OCI-LY3 (cell line): ENCODE results near the gene EMSY.

Experiments used
- H2AFZ ChIP-seq: fragments of 200-600, 300-600 bp; shearing (Covaris generic); 2 replicates; pipeline ENCODE4 v1.6.0; 2014; ENCODE audit warnings: antibody characterized with exemption, low read depth, low read length
- H3K27ac ChIP-seq: fragments of 200-600, 300-600 bp; sonication (generic); 2 replicates; pipeline ENCODE4 v1.5.1; 2014; ENCODE audit warnings: mild to moderate bottlenecking, low read length, moderate library complexity, mixed read lengths
- H3K27me3 ChIP-seq: fragments of 200-600, 300-600 bp; sonication (generic); 2 replicates; pipeline ENCODE4 v1.6.1; 2014; ENCODE audit warnings: low read depth, low read length, mixed read lengths
- H3K36me3 ChIP-seq: fragments of 200-600, 300-600 bp; sonication (generic); replicated peaks from 2 replicates; pipeline ENCODE3; 2014; ENCODE audit warnings: low read depth, low read length, mixed read lengths
- H3K4me1 ChIP-seq: fragments of 300-600, 200-600 bp; sonication (generic); 2 replicates; pipeline ENCODE4 v1.6.1; 2014; ENCODE audit warnings: low read length, mixed read lengths
- H3K4me2 ChIP-seq: fragments of 200-600, 300-600 bp; sonication (generic); 2 replicates; pipeline ENCODE4 v1.6.1; 2014; ENCODE audit warnings: low read length, mixed read lengths
- H3K4me3 ChIP-seq: fragments of 300-600, 200-600 bp; sonication (generic); 2 replicates; pipeline ENCODE4 v1.5.1; 2014; ENCODE audit warnings: antibody characterized with exemption, mild to moderate bottlenecking, low read length, moderate library complexity
- H3K79me2 ChIP-seq: fragments of 300-600, 200-600 bp; shearing (Covaris generic); 2 replicates; pipeline ENCODE4 v1.6.1; 2014; ENCODE audit warnings: mild to moderate bottlenecking, low read length, mixed read lengths
- H3K9ac ChIP-seq: fragments of 300-600, 200-600 bp; shearing (Covaris generic); 2 replicates; pipeline ENCODE4 v1.6.0; 2014; ENCODE audit warnings: mild to moderate bottlenecking, low read length, moderate library complexity
- H3K9me3 ChIP-seq: fragments of 200-600, 300-600 bp; shearing (Covaris generic); 2 replicates; pipeline ENCODE4 v1.6.1; 2014; ENCODE audit warnings: low read length, mixed read lengths; ENCODE audit not compliant: insufficient read depth
- H4K20me1 ChIP-seq: fragments of 200-600, 300-600 bp; sonication (generic); 2 replicates; pipeline ENCODE4 v1.6.1; 2016; ENCODE audit warnings: low read length, mixed read lengths; ENCODE audit not compliant: insufficient read depth
- CTCF ChIP-seq: fragments of 200-600, 300-600 bp; sonication (generic); IDR thresholded peaks from 2 replicates; pipeline ENCODE4 v1.5.1; 2014; ENCODE audit warnings: antibody characterized with exemption, low read length, low read depth
- EZH2phosphoT487 ChIP-seq: fragments of 200-600 bp; shearing (Covaris generic); IDR thresholded peaks from 2 replicates; pipeline ENCODE4 v1.6.1; 2018; ENCODE audit warnings: antibody characterized with exemption, mixed run types, low read depth

EMSY gene

GRCh38 chr11:76574879-76575278, 130.1 kb downstream of the EMSY start:
- H3K9me3 ChIP-seq, result no peaks in the 10 kb centered on the region
- no peak overlapping the region for H3K4me2 ChIP-seq
- TF ChIP-seq CTCF (no peak), EZH2phosphoT487 (no peak)
- H3K36me3 ChIP-seq, result no peaks in the 10 kb centered on the region
- peaks cover 15% of the 10 kb centered on the region; the same call in 1 of the 2 replicates for H3K27me3 ChIP-seq
- H4K20me1 ChIP-seq, result no peaks in the 10 kb centered on the region
- H3K4me3 ChIP-seq, result no peak overlapping the region
- H3K79me2 ChIP-seq, result no peaks in the 10 kb centered on the region
- peaks cover 5% of the 10 kb centered on the region for H3K4me1 ChIP-seq
- no peak overlapping the region for H3K9ac ChIP-seq
- H2AFZ ChIP-seq, result no peak overlapping the region
- H3K27ac ChIP-seq, result no peak overlapping the region

- H3K9ac ChIP-seq, result no peak overlapping the region
- TF ChIP-seq CTCF (no peak), EZH2phosphoT487 (no peak)
- no peaks in the 10 kb centered on the region for H3K79me2 ChIP-seq
- H3K4me3 ChIP-seq, result no peak overlapping the region
- no peak overlapping the region for H3K27ac ChIP-seq
- peaks cover 15% of the 10 kb centered on the region; the same call in 1 of the 2 replicates for H3K27me3 ChIP-seq
- no peak overlapping the region for H3K4me2 ChIP-seq
- no peaks in the 10 kb centered on the region for H3K9me3 ChIP-seq
- peaks cover 8% of the 10 kb centered on the region for H3K4me1 ChIP-seq
- no peaks in the 10 kb centered on the region for H3K36me3 ChIP-seq
- H2AFZ ChIP-seq, result no peak overlapping the region
- H4K20me1 ChIP-seq, result no peaks in the 10 kb centered on the region
Observed at GRCh38 chr11:76577226-76577920, 132.6 kb downstream of the EMSY start.

GRCh38 chr11:76577921-76578653, 133.3 kb downstream of the EMSY start:
- Histone ChIP-seq H3K4me3 (no peak overlapping the region), H3K79me2 (no peaks in the 10 kb centered on the region), H3K36me3 (no peaks in the 10 kb centered on the region), H3K9me3 (no peaks in the 10 kb centered on the region), H3K4me1 (peaks cover 8% of the 10 kb centered on the region), H2AFZ (no peak overlapping the region), H3K4me2 (no peak overlapping the region), H3K27ac (no peak overlapping the region), H3K27me3 (peaks cover 15% of the 10 kb centered on the region; the same call in 1 of the 2 replicates), H4K20me1 (no peaks in the 10 kb centered on the region), H3K9ac (no peak overlapping the region)
- TF ChIP-seq EZH2phosphoT487, result no peak
- TF ChIP-seq CTCF, result no peak

GRCh38 chr11:76578654-76579055, 133.8 kb downstream of the EMSY start:
- Histone ChIP-seq H3K79me2 (no peaks in the 10 kb centered on the region), H3K27ac (no peak overlapping the region), H3K4me3 (no peak overlapping the region), H3K9me3 (no peaks in the 10 kb centered on the region), H3K4me2 (no peak overlapping the region), H4K20me1 (no peaks in the 10 kb centered on the region), H3K27me3 (peaks cover 15% of the 10 kb centered on the region; the same call in 1 of the 2 replicates), H3K36me3 (no peaks in the 10 kb centered on the region), H3K4me1 (peaks cover 8% of the 10 kb centered on the region), H2AFZ (no peak overlapping the region), H3K9ac (no peak overlapping the region)
- TF ChIP-seq CTCF, result no peak
- TF ChIP-seq EZH2phosphoT487, result no peak
